GM18498 (cell line): ENCODE measurements around the gene TSNAXIP1.
"Not testable (repeated sequence)": the region's sequence is repeated elsewhere in the genome, so short reads cannot be mapped to it uniquely, and the experiment has no call there.

ENCODE experiments used
- ATAC-seq: cut with Tn5 transposase; IDR thresholded peaks from one replicate; pipeline ENCODE4 v1.9.1; 2021; ENCODE audit warnings: mild to moderate bottlenecking, moderate library complexity; ENCODE audit not compliant: unreplicated experiment

TSNAXIP1 gene

DNA sequence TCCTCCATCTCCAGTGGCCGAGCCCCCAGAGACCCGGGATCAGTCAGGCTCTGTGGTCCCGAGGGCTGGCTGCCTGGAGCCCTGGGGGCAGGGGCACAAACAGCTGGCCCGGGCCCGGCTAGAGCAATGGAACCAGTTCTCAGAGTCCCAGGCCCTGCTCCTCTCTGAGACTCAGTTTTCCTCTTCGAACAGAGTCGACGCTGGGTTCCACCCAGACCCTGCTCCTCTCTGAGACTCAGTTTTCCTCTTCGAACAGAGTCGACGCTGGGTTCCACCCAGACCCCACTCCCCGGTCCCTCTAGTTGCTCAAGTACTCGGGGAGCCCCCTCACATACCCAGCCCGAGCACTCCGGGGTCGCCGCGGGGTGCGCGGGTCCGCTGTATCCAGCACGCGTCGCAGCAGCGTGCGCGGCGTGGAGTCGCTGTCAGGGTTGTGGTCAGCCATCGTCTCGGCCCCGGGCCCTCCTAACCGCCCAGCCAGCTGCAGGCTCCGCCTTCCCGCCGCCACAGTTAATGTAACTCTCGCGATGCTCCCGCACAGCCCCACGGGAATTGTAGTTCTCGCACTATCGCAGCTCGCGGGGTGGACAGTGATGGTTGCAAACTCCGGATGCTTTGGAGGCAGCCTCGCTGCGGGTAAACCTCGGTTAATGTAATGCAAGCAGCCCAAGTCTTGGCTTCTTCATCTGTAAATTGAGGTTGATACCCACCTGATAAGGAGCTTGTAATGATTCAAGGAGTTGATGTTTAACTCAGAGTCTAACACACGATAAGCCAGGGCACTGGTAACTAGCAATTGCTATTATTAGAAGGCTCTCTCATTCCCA is 26.9 kb downstream of the TSNAXIP1 start:
- ATAC-seq, result peak; percentile 97

DNA sequence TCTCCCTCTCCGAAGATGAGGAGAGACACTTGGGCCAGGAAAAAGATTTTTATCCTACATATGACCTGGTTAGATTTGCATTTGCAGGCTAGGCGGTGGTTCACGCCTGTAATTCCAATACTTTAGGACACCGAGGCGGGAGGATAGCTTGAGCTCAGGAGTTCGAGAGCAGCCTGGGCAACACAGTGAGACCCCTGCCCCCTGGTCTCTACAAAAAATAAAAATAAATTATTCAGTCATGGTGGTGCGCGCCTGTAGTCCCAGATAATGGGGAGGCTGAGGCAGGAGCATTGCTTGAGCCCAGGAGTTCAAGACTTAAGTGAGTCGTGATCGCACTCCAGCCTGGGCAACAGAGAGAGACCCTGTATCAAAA is 27.5 kb downstream of the TSNAXIP1 start:
- no peak for ATAC-seq

DNA sequence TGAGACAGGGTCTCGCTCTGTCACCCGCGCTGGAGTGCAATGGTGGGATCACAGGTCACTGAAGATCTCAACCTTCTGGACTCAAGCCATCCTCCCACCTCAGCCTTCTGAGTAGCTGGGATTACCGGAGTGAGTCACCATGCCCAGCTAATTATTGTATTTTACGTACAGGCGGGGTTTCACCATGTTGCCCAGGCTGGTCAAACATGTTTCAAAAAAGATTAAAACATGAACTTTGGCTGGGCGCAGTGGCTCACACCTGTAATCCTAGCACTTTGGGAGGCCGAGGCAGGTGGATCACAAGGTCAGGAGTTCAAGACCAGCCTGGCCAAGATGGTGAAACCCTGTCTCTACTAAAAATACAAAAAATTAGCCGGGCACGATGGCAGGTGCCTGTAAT is 30.5 kb downstream of the TSNAXIP1 start:
- ATAC-seq, result not testable (repeated sequence)

DNA sequence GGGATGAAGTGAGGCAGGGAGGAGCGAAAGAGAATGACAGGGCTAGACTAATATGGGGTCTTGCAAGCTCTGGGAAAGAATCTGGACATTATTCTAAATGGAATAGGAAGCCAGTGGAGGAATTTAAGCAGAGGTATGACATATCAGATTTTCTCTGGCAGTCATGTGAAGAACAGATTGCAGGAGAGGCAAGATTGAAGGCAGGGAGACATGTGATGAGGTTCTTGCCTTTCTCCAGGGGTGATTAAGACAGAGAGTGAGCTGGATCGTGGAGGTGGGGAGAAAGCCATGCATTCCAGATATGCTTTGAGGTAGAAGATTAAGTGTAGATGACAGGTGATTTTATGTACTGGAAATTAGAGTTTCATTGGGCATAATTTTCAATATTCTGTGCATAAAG is 31.1 kb downstream of the TSNAXIP1 start:
- ATAC-seq, result no peak

DNA sequence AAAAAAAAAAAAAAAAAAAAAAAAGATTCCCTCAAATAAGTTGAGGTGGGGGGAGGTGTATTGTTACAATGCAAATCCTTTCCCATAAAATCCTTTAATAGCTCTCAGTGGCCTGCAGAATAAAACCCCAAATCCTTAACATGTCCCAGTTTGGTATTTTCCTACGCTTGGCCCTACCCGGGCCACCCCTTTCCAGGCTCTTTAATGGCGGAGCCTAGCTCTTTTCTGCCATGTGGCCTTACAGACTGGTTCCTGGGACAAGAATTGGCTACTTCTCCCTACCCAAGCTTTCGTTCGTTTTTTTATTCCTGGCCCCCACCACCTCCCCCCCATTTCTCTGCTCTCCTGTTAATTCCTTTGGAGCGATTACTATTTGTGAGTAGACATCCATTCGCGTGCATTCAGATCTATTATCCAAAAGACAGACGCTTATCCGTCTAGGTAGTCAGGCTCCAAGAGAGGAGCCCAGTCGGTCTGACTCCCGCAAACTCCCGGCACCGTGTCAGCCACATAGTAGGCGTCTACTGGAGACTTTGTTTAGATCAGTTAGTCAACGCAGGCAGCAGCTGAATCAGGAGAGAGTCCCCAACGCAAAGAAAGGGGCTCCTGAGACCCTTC is 34.6 kb downstream of the TSNAXIP1 start:
- ATAC-seq, result no peak

DNA sequence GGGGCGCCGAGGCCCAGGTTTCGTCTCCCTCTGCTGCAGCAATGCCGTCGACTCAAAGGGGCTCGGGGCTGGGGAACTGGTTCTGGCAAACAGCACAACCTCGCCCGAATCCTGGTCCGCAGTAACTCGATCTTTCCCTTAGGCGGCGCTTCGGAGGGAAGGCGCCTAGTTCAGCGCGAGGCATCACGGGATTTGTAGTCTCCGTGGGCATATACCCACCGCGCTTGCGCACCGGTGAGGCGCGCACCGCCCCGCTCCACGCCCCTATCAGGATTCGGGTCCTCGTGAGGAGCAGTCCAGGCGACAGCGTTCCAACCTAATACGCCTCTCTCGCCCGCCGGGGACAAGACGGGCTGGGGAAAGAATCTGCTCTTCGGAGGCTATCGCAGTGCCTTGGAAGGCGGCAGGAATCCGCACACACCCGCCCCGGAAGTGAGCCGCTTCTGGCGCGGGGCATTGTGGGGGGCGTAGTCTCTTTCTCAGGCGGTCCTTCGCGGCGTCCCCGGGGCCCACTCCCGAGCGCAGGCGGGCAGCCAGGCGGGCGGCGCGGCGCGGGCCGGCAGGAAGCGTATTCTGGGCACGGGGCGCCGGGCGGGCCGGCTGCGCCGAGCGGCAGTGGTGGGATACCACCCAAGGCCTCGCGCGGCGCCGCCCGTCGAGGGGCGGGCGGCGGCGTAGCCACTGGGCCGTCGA is 35.3 kb downstream of the TSNAXIP1 start, which contains the start of gene THAP11:
THAP11 (plus strand) TSS at position 505 of the 693 bp plus-strand sequence. CDS start 235 bp downstream, outside the sequence.
- peak; percentile 44 for ATAC-seq

DNA sequence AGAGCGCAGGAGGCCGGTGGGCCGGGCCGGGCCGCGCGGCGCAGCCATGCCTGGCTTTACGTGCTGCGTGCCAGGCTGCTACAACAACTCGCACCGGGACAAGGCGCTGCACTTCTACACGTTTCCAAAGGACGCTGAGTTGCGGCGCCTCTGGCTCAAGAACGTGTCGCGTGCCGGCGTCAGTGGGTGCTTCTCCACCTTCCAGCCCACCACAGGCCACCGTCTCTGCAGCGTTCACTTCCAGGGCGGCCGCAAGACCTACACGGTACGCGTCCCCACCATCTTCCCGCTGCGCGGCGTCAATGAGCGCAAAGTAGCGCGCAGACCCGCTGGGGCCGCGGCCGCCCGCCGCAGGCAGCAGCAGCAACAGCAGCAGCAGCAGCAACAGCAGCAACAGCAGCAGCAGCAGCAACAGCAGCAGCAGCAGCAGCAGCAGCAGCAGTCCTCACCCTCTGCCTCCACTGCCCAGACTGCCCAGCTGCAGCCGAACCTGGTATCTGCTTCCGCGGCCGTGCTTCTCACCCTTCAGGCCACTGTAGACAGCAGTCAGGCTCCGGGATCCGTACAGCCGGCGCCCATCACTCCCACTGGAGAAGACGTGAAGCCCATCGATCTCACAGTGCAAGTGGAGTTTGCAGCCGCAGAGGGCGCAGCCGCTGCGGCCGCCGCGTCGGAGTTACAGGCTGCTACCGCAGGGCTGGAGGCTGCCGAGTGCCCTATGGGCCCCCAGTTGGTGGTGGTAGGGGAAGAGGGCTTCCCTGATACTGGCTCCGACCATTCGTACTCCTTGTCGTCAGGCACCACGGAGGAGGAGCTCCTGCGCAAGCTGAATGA is 36.0 kb downstream of the TSNAXIP1 start:
- ATAC-seq, result peak; percentile 18

DNA sequence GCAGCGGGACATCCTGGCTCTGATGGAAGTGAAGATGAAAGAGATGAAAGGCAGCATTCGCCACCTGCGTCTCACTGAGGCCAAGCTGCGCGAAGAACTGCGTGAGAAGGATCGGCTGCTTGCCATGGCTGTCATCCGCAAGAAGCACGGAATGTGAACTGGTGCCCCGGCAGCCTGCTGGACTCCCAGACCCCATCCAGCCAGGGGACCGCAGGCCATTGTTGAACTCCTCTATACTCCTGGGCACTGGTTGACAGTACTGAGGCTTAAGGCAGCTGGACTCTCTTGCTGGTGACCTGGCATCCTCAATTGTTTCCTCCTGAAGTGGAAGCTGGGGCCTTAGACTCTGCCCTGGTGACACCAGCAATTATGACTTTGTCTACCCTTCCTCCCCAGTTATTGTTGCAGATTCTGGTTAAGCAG is 36.7 kb downstream of the TSNAXIP1 start:
- no peak for ATAC-seq

DNA sequence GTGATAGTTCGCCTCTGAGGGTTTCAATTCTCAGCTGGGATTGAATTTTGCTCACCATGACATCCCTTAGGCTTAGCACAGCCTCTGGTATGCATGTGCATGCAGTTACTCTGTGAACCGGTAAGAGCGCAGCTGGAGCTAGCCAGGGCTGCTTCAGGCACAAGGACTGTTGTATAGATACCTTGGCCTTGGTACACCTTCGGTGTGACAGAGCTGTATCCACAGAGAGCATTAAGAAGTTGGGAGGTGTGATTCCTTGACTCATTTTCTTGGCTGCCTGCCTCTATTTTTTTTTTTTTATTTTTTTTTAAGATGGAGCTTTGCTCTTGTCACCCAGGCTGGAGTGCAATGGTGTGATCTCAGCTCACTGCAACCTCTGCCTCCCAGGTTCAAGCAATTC is 37.8 kb downstream of the TSNAXIP1 start:
- ATAC-seq, result no peak

DNA sequence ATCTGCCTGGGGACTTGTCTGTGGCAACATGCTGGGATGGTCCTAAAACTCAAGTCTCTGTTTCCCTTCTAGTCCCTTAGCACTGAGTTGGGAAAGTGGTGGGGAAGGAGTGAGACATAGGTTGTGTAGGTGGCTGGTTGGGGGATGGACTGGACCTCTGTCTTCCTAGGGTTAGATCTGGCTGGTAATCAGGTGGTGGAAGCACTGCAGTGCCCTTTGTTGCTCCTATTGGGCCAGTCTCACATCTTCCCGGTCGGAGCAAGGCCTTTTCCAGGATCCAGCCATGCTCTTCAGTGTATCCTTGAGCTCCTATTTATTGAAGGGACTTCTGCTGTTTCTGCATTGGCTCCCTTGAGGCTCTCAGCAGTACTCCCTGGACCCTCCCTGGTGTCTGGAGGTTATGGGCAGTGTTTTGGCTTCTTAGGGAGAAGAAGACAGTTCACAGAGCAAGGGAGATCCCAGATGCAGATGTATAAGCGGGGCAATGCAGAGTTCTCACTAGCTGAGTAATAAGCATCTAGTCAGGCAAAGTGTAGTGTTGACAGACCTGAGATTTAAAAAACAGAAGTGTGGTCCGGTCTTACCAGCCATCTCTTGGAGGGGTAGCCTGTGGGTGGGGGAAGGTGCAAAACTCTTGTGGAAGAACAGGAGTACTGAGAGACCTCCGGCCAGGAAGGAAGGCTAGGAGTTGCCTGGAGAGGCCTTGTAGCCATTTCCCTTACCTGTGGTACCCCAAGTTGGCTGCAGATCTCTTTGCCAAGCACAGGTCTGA is 38.8 kb downstream of the TSNAXIP1 start:
- ATAC-seq, result no peak

DNA sequence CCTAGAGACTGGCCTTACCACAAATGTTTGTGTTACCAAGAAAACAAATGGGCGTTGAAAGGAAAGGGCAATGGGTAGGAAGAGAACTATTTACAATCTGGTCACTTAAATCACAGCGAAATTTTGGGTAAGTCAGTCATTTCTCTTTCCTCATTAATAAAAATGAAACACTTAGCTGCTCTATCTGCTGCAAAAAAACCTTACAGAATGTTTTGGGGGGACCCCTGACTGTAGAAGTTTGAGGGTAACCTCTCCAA is 39.3 kb downstream of the TSNAXIP1 start:
- no peak for ATAC-seq

DNA sequence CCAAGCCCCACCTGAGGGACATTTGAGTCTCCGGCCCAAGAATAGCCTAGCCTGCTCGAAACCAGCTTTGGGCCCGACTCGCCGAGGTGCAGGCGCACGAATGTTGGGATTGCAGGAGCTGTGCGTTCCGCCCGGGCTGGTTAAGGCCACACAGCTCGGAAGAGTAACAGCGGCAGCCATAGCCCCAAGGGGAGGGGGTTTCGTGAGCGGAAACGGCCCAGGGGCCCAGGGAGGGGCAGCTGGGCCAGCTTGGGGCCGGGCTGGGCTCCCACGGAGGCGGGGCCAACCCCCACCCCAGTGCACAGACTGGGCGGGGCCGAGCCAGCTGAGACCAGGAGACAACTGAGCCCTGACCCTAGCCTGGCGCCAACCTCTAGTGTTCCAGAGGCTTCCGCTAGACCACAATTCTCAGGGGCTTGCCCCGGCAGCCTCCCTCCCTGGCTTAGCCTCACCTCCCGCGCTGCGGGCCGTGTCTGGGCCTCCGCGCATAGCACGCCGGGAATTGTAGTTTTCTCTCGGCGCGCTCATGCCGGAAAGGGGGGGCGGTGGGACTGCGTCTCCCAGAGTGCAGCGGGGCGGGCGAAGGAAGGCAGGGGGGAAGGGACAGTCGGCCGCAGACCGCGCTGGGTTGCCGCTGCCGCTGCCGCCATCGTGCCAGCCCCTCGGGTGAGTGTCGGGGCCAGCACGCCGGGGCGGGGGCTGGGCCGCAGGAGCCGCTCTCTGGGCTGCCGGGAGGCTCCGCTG is 39.8 kb downstream of the TSNAXIP1 start, which contains the start of gene NUTF2:
NUTF2 (plus strand) TSS at position 614 of the 744 bp plus-strand sequence. CDS start 18,198 bp downstream, outside the sequence.
- peak; percentile 61 for ATAC-seq

DNA sequence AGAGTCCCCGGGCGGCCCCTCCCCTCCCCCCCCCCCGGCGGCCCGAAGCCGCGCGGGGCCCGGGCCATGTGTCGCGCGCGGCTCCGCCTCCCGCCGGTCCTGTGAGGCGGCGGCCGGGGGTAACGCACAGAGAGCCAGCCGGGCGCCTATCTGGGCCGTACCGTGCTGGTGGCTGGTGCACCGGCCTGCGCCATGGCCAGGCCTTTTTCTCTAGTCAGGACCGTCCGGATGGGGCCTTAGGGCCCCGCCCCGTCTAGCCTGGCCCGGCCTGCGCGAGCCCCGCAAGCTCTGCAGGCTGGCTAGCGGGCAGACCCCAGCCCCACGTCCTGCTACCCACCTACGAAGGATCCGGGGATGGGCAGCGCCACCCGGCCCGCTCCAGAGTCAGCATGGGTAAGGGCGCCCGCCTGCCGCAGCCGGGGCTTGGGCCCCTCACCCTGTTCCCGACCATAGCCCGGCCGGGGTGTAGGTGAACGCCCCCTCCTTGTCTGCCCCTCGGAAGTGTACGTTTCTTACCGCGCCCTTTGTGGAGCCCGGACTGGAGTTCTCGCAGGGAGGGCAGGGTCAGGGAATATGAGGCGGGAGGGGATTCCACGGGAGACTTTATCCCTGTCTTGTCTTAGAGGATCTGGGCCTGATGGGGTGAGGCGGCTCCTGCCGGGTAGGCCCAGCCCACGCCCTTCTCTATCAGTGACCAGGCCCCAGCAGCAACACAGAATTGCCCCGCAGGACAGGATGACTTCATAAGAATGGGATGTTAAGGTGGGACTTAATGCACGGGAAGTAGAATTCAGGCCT is 40.6 kb downstream of the TSNAXIP1 start, which contains the start of gene CENPT:
CENPT (minus strand) TSS at position 630 of the 798 bp plus-strand sequence. CDS start 13,834 bp downstream, outside the sequence.
- ATAC-seq, result peak; percentile 44

DNA sequence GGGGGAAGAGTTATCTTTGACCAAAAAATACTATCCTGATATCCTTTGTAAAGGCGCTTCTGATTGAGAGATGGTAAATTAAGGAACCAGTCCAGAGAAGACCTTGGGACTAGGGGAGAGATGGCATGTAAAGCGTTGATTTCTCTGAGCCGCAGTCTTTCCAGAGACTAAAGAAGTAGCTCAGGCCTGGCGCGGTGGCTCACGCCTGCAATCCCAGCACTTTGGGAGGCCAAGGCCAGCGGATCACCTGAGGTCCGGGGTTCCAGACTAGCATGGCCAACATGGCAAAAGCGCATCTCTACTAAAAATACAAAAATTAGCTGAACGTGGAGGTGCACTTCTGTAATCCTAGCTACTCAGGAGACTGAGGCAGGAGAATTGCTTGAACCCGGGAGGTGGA is 41.4 kb downstream of the TSNAXIP1 start:
- no peak for ATAC-seq

DNA sequence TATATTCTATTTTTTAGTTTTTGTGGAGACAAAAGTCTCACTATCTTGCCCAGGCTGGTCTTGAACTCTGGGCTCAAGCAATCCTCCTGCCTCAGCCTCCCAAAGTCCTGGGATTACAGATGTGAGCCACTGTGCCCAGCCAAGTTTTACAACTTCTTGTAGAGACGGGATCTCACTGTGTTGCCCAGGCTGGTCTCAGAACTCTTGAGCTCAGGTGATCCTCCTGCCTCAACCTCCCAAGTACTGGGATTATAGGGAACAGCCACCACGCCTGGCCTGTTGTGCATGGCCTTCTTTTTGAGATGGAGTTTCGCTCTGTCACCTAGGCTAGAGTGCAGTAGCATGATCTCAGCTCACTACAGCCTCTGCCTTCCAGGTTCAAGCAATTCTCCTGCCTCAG is 47.0 kb downstream of the TSNAXIP1 start:
- no peak for ATAC-seq

DNA sequence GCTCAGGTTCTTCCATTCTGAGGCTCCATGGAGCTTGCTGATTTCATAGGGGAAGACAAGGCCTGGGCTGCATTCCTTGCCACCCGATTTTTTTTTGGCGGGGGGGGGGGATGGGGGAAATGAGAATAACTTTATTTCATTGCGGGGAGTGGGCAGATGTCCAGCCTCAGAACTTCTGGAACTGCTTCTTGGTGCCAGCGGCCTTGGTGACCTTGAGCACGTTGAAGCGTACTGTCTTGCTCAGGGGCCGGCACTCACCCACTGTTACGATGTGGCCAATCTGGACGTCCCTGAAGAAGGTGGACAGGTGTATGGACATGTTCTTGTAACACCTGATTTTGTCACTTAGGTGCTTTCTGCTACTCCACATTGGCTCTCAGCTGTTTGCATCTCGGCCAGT is 49.1 kb downstream of the TSNAXIP1 start:
- ATAC-seq, result no peak

DNA sequence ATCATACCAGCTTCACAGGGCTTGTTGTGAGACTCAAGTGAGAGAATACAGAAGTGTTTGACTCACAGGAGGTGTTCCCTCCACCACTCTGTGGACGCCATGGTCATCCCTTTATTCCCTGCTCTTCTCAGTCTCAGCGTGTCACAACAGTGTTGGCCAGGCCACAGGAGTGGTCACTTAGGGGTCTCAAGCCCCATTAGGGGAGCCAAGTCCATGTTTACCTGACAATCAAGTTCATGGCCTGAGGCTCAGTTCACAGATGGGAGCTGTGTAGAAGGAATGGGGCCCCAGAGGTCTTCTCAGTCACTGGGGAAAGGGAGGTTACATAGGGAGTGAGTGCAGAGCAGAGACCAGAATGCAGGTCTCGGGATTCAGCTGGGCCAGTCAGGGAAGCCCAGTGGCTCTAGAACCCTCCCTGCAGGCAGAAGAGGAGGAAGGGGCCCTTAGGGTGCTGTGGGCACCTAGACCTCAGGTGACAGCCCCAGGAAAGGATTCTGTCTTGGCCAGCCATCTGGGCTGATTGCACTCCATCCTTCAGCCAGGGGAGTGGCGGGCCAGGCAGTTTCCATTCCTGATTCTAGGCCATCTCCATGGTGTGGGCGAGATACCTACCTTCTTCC is 50.3 kb downstream of the TSNAXIP1 start:
- ATAC-seq, result no peak

DNA sequence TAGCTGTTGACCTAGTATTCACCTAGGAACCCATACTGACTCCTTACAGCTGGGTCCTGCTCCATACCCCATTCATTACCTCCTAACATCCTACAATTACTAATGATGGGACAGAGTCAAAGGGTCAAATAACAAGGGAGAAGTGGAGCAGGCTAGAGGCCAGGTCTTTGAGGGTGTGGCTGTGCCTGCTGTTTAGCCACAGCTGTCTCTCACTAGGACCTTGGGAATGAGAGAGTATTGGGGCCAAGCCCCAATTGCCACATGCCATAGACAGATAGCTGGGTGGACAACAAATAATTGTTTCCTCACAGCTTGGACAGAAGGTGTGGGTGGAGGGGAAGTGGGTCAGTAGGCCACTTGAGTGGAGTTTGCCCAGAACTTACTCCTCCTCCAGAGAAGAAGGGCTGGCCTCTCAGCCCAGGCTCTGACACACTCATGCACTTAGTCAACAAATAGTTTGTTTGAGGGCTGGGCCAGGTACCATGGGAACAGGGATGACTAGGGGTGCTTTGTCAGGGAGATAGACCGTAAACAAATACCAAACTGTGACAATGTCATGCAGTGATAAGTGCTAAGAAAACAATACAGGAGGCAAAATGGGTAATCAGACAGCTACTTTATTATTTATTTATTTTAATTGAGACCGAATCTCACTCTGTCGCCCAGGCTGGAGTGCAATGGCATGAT is 51.0 kb downstream of the TSNAXIP1 start:
- ATAC-seq, result no peak
